CD4-positive, alpha-beta memory T cell (primary cell): ENCODE data around the gene FUOM. TPM values are rescaled to one million over a fixed set of nuclear protein-coding genes. Genes with fewer than 3 reads are reported as not detected.

ENCODE experiments used
- CTCF ChIA-PET: fragments of 350-600 bp; sonication (Branson Sonifier 250); formaldehyde crosslinking; loops from one replicate; lab custom pipeline; 2021; ENCODE audit warnings: inconsistent platforms; ENCODE audit not compliant: partially characterized antibody; lab: Charles Lee
- POLR2A ChIA-PET: fragments of 350-600 bp; sonication (Branson Sonifier 250); formaldehyde crosslinking; loops from one replicate; lab custom pipeline; 2021; ENCODE audit not compliant: partially characterized antibody; lab: Charles Lee
- DNase-seq, 5 donors: peaks; one replicate each; pipeline versions ENCODE4 v3.0.0 to v3.0.0-alpha.2; 2020 to 2022; ENCODE audit warnings: mixed read lengths in 1 of 5
- H3K27ac ChIP-seq: one replicate; pipeline ENCODE4 v1.7.0; 2013; ENCODE audit warnings: low read depth, low read length
- H3K27me3 ChIP-seq: 2 replicates; pipeline ENCODE4 v1.7.0; 2013; ENCODE audit warnings: mild to moderate bottlenecking, low read length, moderate library complexity; ENCODE audit not compliant: insufficient read depth
- H3K36me3 ChIP-seq: 2 replicates; pipeline ENCODE4 v1.7.0; 2013; ENCODE audit warnings: mild to moderate bottlenecking, low read length, moderate library complexity; ENCODE audit not compliant: insufficient read depth
- H3K4me1 ChIP-seq: 2 replicates; pipeline ENCODE4 v1.7.0; 2013; ENCODE audit warnings: mild to moderate bottlenecking, low read length, moderate library complexity; ENCODE audit not compliant: insufficient read depth
- H3K4me3 ChIP-seq, 2 donors: one replicate each; pipeline ENCODE4 v1.7.0; 2013; ENCODE audit warnings: low read length in 2 of 2, mild to moderate bottlenecking in 1 of 2
- H3K9me3 ChIP-seq, 2 donors: one replicate each; pipeline ENCODE4 v1.7.0; 2013; ENCODE audit warnings: low read length in 2 of 2, control low read depth in 1 of 2; ENCODE audit not compliant: control insufficient read depth in 1 of 2
- H3K27ac Mint-ChIP-seq, 7 donors: one replicate each; pipeline ENCODE4 v1.8.0; 2020 to 2021; ENCODE audit warnings: mixed read lengths in 7 of 7, mild to moderate bottlenecking in 6 of 7, inconsistent platforms in 3 of 7, moderate library complexity in 3 of 7
- H3K27me3 Mint-ChIP-seq, 2 donors: one replicate each; pipeline ENCODE4 v1.8.0; 2020 to 2021; ENCODE audit warnings: mixed read lengths in 2 of 2
- H3K36me3 Mint-ChIP-seq, 2 donors: one replicate each; pipeline ENCODE4 v1.8.0; 2020 to 2021; ENCODE audit warnings: mixed read lengths in 2 of 2, inconsistent platforms in 1 of 2, mild to moderate bottlenecking in 1 of 2
- H3K4me1 Mint-ChIP-seq, 4 donors: one replicate each; pipeline ENCODE4 v1.8.0; 2020 to 2021; ENCODE audit warnings: mixed read lengths in 4 of 4, mild to moderate bottlenecking in 1 of 4
- H3K4me3 Mint-ChIP-seq, 8 donors: one replicate each; pipeline ENCODE4 v1.8.0; 2020 to 2021; ENCODE audit warnings: mixed read lengths in 8 of 8, mild to moderate bottlenecking in 7 of 8, moderate library complexity in 6 of 8, inconsistent platforms in 3 of 8
- H3K9me3 Mint-ChIP-seq, 8 donors: one replicate each; pipeline ENCODE4 v1.8.0; 2020 to 2021; ENCODE audit warnings: mixed read lengths in 8 of 8, mild to moderate bottlenecking in 5 of 8, inconsistent platforms in 3 of 8, moderate library complexity in 1 of 8
- intact Hi-C: fragments of 100-400 bp; cut with micrococcal nuclease; formaldehyde crosslinking; loops from one replicate; pipeline ENCODE4 v1.15.1; 2023
- polyA plus RNA-seq, 2 donors: library from polyadenylated mRNA; unstranded; fragments of 300-500 nt; fragmentation: Illumina TruSeq; gene quantifications; one replicate each; pipeline ENCODE4 v1.2.3, GENCODE V29; 2021
- total RNA-seq, 2 experiments: library from RNA; stranded (reverse); gene quantifications; one replicate each; pipeline ENCODE4 v1.2.3, GENCODE V29; 2021

Gene FUOM
- total and polyA plus RNA-seq, 4 experiments from 2014 or later, result 15.6 to 18.1 (median 16.7) TPM

GRCh38 chr10:133358925-133359310 lies 1.1 kb upstream of the FUOM start:
- Mint-ChIP-seq H3K36me3 (peaks cover 0 to 11% of the 10 kb centered on the region in 2 donors), H3K27ac (peak overlapping the region in 4 of 7 donors; percentile 22 to 62 (median 46)), H3K27me3 (no peaks in the 10 kb centered on the region), H3K4me3 (peak overlapping the region in 1 of 8 donors; percentile 10), H3K9me3 (no peaks in the 10 kb centered on the region), H3K4me1 (peaks cover 0 to 9% (median 5%) of the 10 kb centered on the region in 4 donors)
- no peak overlapping the region for H3K27ac ChIP-seq
- H3K27me3 ChIP-seq, result no peaks in the 10 kb centered on the region
- DNase-seq, result peak in 2 of 5 donors; percentile 13 to 29
- intact Hi-C loops, result loop anchor here (1.0 to 5.0 kb wide), 4 partner anchors 14 to 51 kb away; partner anchors contain the start of genes CALY, ECHS1, MTG1 and TUBGCP2
- POLR2A ChIA-PET, result interaction anchor here (0.5 to 5.3 kb wide), 3 partner anchors 23 to 79 kb away, joined by 3 to 38 read pairs (median 12); partner anchors contain the start of gene CALY
- H3K36me3 ChIP-seq, result no peaks in the 10 kb centered on the region
- H3K9me3 ChIP-seq, result no peaks in the 10 kb centered on the region
- peaks cover 8% of the 10 kb centered on the region for H3K4me1 ChIP-seq
- no peak overlapping the region for H3K4me3 ChIP-seq
- CTCF ChIA-PET, result interaction anchor here (1.1 to 1.3 kb wide), 2 partner anchors 19 to 29 kb away, joined by 3 to 4 read pairs; no protein-coding TSS in a partner anchor

GRCh38 chr10:133358162-133358924 lies 524 bp upstream of the FUOM start:
- no peaks in the 10 kb centered on the region for H3K27me3 Mint-ChIP-seq
- H3K4me3 Mint-ChIP-seq, result peak overlapping the region in 1 of 8 donors; percentile 10
- no peaks in the 10 kb centered on the region for H3K9me3 ChIP-seq
- peaks cover 8% of the 10 kb centered on the region for H3K4me1 ChIP-seq
- no peak overlapping the region for H3K4me3 ChIP-seq
- H3K27me3 ChIP-seq, result no peaks in the 10 kb centered on the region
- ChIA-PET CTCF (interaction anchor here (1.1 to 1.3 kb wide), 2 partner anchors 20 to 29 kb away, joined by 3 to 4 read pairs; no protein-coding TSS in a partner anchor), POLR2A (interaction anchor here (0.5 to 5.3 kb wide), 4 partner anchors 22 to 78 kb away, joined by 3 to 38 read pairs (median 8); partner anchors contain the start of gene CALY)
- H3K9me3 Mint-ChIP-seq, result no peaks in the 10 kb centered on the region
- no peaks in the 10 kb centered on the region for H3K36me3 ChIP-seq
- intact Hi-C loops, result loop anchor here (1.0 to 5.0 kb wide), 4 partner anchors 15 to 50 kb away; partner anchors contain the start of genes CALY, ECHS1, MTG1 and TUBGCP2
- H3K27ac ChIP-seq, result no peak overlapping the region
- peak overlapping the region in 2 of 7 donors; percentile 43 to 62 for H3K27ac Mint-ChIP-seq
- peaks cover 0 to 11% of the 10 kb centered on the region in 2 donors for H3K36me3 Mint-ChIP-seq
- peak in 2 of 5 donors; percentile 7 to 27 for DNase-seq
- peaks cover 0 to 9% (median 5%) of the 10 kb centered on the region in 4 donors for H3K4me1 Mint-ChIP-seq

- Mint-ChIP-seq H3K4me1 (peaks cover 0 to 7% (median 2%) of the 10 kb centered on the region in 4 donors), H3K27me3 (no peaks in the 10 kb centered on the region), H3K4me3 (peak overlapping the region; percentile 64 to 82 (median 77)), H3K36me3 (peaks cover 0 to 2% of the 10 kb centered on the region in 2 donors), H3K27ac (peak overlapping the region in 1 of 7 donors; percentile 62), H3K9me3 (no peaks in the 10 kb centered on the region)
- POLR2A ChIA-PET, result interaction anchor here (0.9 to 5.3 kb wide), 5 partner anchors 8 to 33 kb away, joined by 3 to 38 read pairs (median 5); partner anchors contain the start of gene CALY
- no peaks in the 10 kb centered on the region for H3K27me3 ChIP-seq
- H3K4me1 ChIP-seq, result peaks cover 8% of the 10 kb centered on the region
- CTCF ChIA-PET, result no interaction called here
- H3K9me3 ChIP-seq, result no peaks in the 10 kb centered on the region
- intact Hi-C loops, result loop anchor here (5.0 kb wide), 1 partner anchor 36 kb away; the partner anchor contains the start of gene MTG1
- peak in 1 of 5 donors; percentile 33 for DNase-seq
- H3K36me3 ChIP-seq, result no peaks in the 10 kb centered on the region
- peak overlapping the region in 1 of 2 donors; percentile 63 for H3K4me3 ChIP-seq
- peak overlapping the region; percentile 52 for H3K27ac ChIP-seq
Observed at GRCh38 chr10:133356549-133357284, 1.1 kb downstream of the FUOM start.

- peak overlapping the region in 7 of 8 donors; percentile 42 to 73 (median 60) for H3K4me3 Mint-ChIP-seq
- Histone ChIP-seq H3K27me3 (no peaks in the 10 kb centered on the region), H3K4me1 (peaks cover 8% of the 10 kb centered on the region), H3K27ac (no peak overlapping the region), H3K4me3 (no peak overlapping the region), H3K9me3 (no peaks in the 10 kb centered on the region), H3K36me3 (no peaks in the 10 kb centered on the region)
- no peaks in the 10 kb centered on the region for H3K27me3 Mint-ChIP-seq
- CTCF ChIA-PET, result no interaction called here
- DNase-seq, result peak in 1 of 5 donors; percentile 21
- no peak overlapping the region for H3K27ac Mint-ChIP-seq
- no peaks in the 10 kb centered on the region for H3K9me3 Mint-ChIP-seq
- no peaks in the 10 kb centered on the region for H3K36me3 Mint-ChIP-seq
- POLR2A ChIA-PET, result interaction anchor here (1.0 to 5.3 kb wide), 2 partner anchors 26 to 34 kb away, joined by 3 to 38 read pairs; no protein-coding TSS in a partner anchor
- intact Hi-C loops, result loop anchor here (5.0 kb wide), 1 partner anchor 36 kb away; the partner anchor contains the start of gene MTG1
- peaks cover 0 to 7% (median 2%) of the 10 kb centered on the region in 4 donors for H3K4me1 Mint-ChIP-seq
Observed at GRCh38 chr10:133355991-133356390, 1.8 kb downstream of the FUOM start.

- Mint-ChIP-seq H3K4me3 (peak overlapping the region in 1 of 8 donors; percentile 6), H3K9me3 (no peaks in the 10 kb centered on the region)
Observed at GRCh38 chr10:133355266-133355665, 2.6 kb downstream of the FUOM start.

GRCh38 chr10:133354672-133355240 lies 3.1 kb downstream of the FUOM start:
- ChIA-PET POLR2A (interaction anchor here (1.0 to 5.3 kb wide), 2 partner anchors 25 to 35 kb away, joined by 3 to 38 read pairs; no protein-coding TSS in a partner anchor), CTCF (interaction anchor here (0.8 kb wide), 1 partner anchor 25 kb away, joined by 3 read pairs; no protein-coding TSS in a partner anchor)
- Histone ChIP-seq H3K27me3 (no peaks in the 10 kb centered on the region), H3K36me3 (no peaks in the 10 kb centered on the region), H3K4me1 (peaks cover 8% of the 10 kb centered on the region), H3K9me3 (no peaks in the 10 kb centered on the region), H3K4me3 (no peak overlapping the region), H3K27ac (no peak overlapping the region)
- Mint-ChIP-seq H3K27me3 (no peaks in the 10 kb centered on the region), H3K4me3 (no peak overlapping the region), H3K36me3 (no peaks in the 10 kb centered on the region), H3K4me1 (peaks cover 0 to 4% (median under 1%) of the 10 kb centered on the region in 4 donors), H3K27ac (no peak overlapping the region), H3K9me3 (no peaks in the 10 kb centered on the region)
- intact Hi-C loops, result loop anchor here (5.0 kb wide), 1 partner anchor 38 kb away; the partner anchor contains the start of gene MTG1
- peak in 1 of 5 donors; percentile 22 for DNase-seq

More at GRCh38 chr10:133355266-133355665, 2.6 kb downstream of the FUOM start:
- Histone ChIP-seq H3K4me1 (peaks cover 8% of the 10 kb centered on the region), H3K36me3 (no peaks in the 10 kb centered on the region), H3K9me3 (no peaks in the 10 kb centered on the region), H3K4me3 (no peak overlapping the region), H3K27ac (no peak overlapping the region), H3K27me3 (no peaks in the 10 kb centered on the region)
- Mint-ChIP-seq H3K27me3 (no peaks in the 10 kb centered on the region), H3K36me3 (no peaks in the 10 kb centered on the region), H3K4me1 (peaks cover 0 to 5% (median 2%) of the 10 kb centered on the region in 4 donors), H3K27ac (no peak overlapping the region)
- peak in 1 of 5 donors; percentile 28 for DNase-seq
- POLR2A ChIA-PET, result interaction anchor here (1.0 to 5.3 kb wide), 2 partner anchors 26 to 35 kb away, joined by 3 to 38 read pairs; no protein-coding TSS in a partner anchor
- intact Hi-C loops, result loop anchor here (5.0 kb wide), 1 partner anchor 37 kb away; the partner anchor contains the start of gene MTG1
- CTCF ChIA-PET, result interaction anchor here (0.8 kb wide), 1 partner anchor 26 kb away, joined by 3 read pairs; no protein-coding TSS in a partner anchor
